ENCODE results near the gene PPDPF. TPM values are rescaled to one million over a fixed set of nuclear protein-coding genes. Genes with fewer than 3 reads are reported as not detected.

Gene PPDPF
- total RNA-seq, 1 experiment from 2014 or later = 243 TPM

- H3K9me2 ChIP-seq (ENCODE audit: insufficient read depth) = no peaks in the 10 kb centered on the region
- H3K79me2 ChIP-seq (ENCODE audit: low read depth) = no peaks in the 10 kb centered on the region
- no peaks in the 10 kb centered on the region for H3K36me3 ChIP-seq (ENCODE audit: low read depth)
- BruUV-seq (replicated peaks) = no TSS peak
- H2AFZ ChIP-seq = no peak overlapping the region
- H3F3A ChIP-seq (ENCODE audit: insufficient read depth, low read depth) = peaks cover 15% of the 10 kb centered on the region; the same call in 1 of the 2 replicates
- intact Hi-C loops (cut with micrococcal nuclease; ENCODE audit: unreplicated experiment) = no loop called here
- ChIA-PET POLR2A (ENCODE audit: unreplicated experiment) (no interaction called here), CTCF (no interaction called here)
- H3K4me2 ChIP-seq = no peak overlapping the region
- DNase-seq = no peak
- peaks cover 26% of the 10 kb centered on the region; the same call in 1 of the 2 replicates for H3K27me3 ChIP-seq (ENCODE audit: insufficient read depth, low read depth)
- no peak overlapping the region for H3K4me3 ChIP-seq
- H3K9me3 ChIP-seq (ENCODE audit: insufficient read depth, low read depth) = no peaks in the 10 kb centered on the region
- no peak for TF ChIP-seq CTCF (conservative IDR thresholded peaks at IDR 0.05)
- no peak for TF ChIP-seq EZH2 (IDR thresholded peaks at IDR 0.05; ENCODE audit: low read depth)
- no peaks in the 10 kb centered on the region for H4K20me1 ChIP-seq (ENCODE audit: insufficient read depth)
- H3K27ac ChIP-seq = no peak overlapping the region
- H3K4me1 ChIP-seq (replicated peaks; ENCODE audit: insufficient read depth) = 0 out of 2 replicates have a peak, but pooled peaks cover 6% of the 10 kb centered on the region
Observed at GRCh38 chr20:63484651-63485403, 35.7 kb upstream of the PPDPF start.

- H3K36me3 ChIP-seq (ENCODE audit: low read depth) = no peaks in the 10 kb centered on the region
- H2AFZ ChIP-seq = no peak overlapping the region
- no TSS peak for BruUV-seq (replicated peaks)
- no peaks in the 10 kb centered on the region for H3K9me3 ChIP-seq (ENCODE audit: insufficient read depth, low read depth)
- intact Hi-C loops (cut with micrococcal nuclease; ENCODE audit: unreplicated experiment) = no loop called here
- H3K27ac ChIP-seq = no peak overlapping the region
- no peaks in the 10 kb centered on the region for H3K79me2 ChIP-seq (ENCODE audit: low read depth)
- no peak for TF ChIP-seq CTCF (conservative IDR thresholded peaks at IDR 0.05)
- no peak for TF ChIP-seq EZH2 (IDR thresholded peaks at IDR 0.05; ENCODE audit: low read depth)
- no peak overlapping the region for H3K4me3 ChIP-seq
- DNase-seq = no peak
- ChIA-PET CTCF (no interaction called here), POLR2A (ENCODE audit: unreplicated experiment) (no interaction called here)
- peaks cover 23% of the 10 kb centered on the region; the same call in 1 of the 2 replicates for H3K27me3 ChIP-seq (ENCODE audit: insufficient read depth, low read depth)
- H3K9me2 ChIP-seq (ENCODE audit: insufficient read depth) = no peaks in the 10 kb centered on the region
- H3K4me2 ChIP-seq = no peak overlapping the region
- H3K4me1 ChIP-seq (replicated peaks; ENCODE audit: insufficient read depth) = 0 out of 2 replicates have a peak, but pooled peaks cover 6% of the 10 kb centered on the region
- no peaks in the 10 kb centered on the region for H4K20me1 ChIP-seq (ENCODE audit: insufficient read depth)
- H3F3A ChIP-seq (ENCODE audit: insufficient read depth, low read depth) = peaks cover 8% of the 10 kb centered on the region; the same call in 1 of the 2 replicates
Observed at GRCh38 chr20:63486300-63486855, 34.2 kb upstream of the PPDPF start.

- 0 out of 2 replicates have a peak, but pooled peaks cover 6% of the 10 kb centered on the region for H3K4me1 ChIP-seq (replicated peaks; ENCODE audit: insufficient read depth)
- H2AFZ ChIP-seq = no peak overlapping the region
- no TSS peak for BruUV-seq (replicated peaks)
- peaks cover 16% of the 10 kb centered on the region; the same call in 1 of the 2 replicates for H3K27me3 ChIP-seq (ENCODE audit: insufficient read depth, low read depth)
- no peak for DNase-seq
- TF ChIP-seq CTCF (conservative IDR thresholded peaks at IDR 0.05) (no peak), EZH2 (IDR thresholded peaks at IDR 0.05; ENCODE audit: low read depth) (no peak)
- POLR2A ChIA-PET (ENCODE audit: unreplicated experiment) = no interaction called here
- intact Hi-C loops (cut with micrococcal nuclease; ENCODE audit: unreplicated experiment) = no loop called here
- H3K36me3 ChIP-seq (ENCODE audit: low read depth) = no peaks in the 10 kb centered on the region
- H3K4me2 ChIP-seq = no peak overlapping the region
- CTCF ChIA-PET = no interaction called here
- H3K79me2 ChIP-seq (ENCODE audit: low read depth) = no peaks in the 10 kb centered on the region
- H3K9me3 ChIP-seq (ENCODE audit: insufficient read depth, low read depth) = no peaks in the 10 kb centered on the region
- H3K27ac ChIP-seq = no peak overlapping the region
- peaks cover 7% of the 10 kb centered on the region; the same call in 1 of the 2 replicates for H3F3A ChIP-seq (ENCODE audit: insufficient read depth, low read depth)
- H3K4me3 ChIP-seq = no peak overlapping the region
- no peaks in the 10 kb centered on the region for H3K9me2 ChIP-seq (ENCODE audit: insufficient read depth)
- no peaks in the 10 kb centered on the region for H4K20me1 ChIP-seq (ENCODE audit: insufficient read depth)
Observed at GRCh38 chr20:63487116-63487764, 33.3 kb upstream of the PPDPF start.

All from PC-9 (cell line).